ENCODE data around the gene DIABLO. TPM values are rescaled to one million over a fixed set of nuclear protein-coding genes. Genes with fewer than 3 reads are reported as not detected.

The DIABLO gene
- total RNA-seq, 1 experiment from 2014 or later = 74.6 TPM

- TF ChIP-seq, protein P1, sequence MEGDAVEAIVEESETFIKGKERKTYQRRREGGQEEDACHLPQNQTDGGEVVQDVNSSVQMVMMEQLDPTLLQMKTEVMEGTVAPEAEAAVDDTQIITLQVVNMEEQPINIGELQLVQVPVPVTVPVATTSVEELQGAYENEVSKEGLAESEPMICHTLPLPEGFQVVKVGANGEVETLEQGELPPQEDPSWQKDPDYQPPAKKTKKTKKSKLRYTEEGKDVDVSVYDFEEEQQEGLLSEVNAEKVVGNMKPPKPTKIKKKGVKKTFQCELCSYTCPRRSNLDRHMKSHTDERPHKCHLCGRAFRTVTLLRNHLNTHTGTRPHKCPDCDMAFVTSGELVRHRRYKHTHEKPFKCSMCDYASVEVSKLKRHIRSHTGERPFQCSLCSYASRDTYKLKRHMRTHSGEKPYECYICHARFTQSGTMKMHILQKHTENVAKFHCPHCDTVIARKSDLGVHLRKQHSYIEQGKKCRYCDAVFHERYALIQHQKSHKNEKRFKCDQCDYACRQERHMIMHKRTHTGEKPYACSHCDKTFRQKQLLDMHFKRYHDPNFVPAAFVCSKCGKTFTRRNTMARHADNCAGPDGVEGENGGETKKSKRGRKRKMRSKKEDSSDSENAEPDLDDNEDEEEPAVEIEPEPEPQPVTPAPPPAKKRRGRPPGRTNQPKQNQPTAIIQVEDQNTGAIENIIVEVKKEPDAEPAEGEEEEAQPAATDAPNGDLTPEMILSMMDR (conservative IDR thresholded peaks at IDR 0.05) = no peak
- no peak overlapping the region for H2AFZ ChIP-seq (ENCODE audit: low read length)
- no peak overlapping the region for H3K23ac ChIP-seq (ENCODE audit: insufficient read length, low read depth, low read length)
- peaks cover 15 to 21% of the 10 kb centered on the region in 2 experiments for H3K4me1 Mint-ChIP-seq
- H2AK5ac ChIP-seq (ENCODE audit: insufficient read length, low read length) = no peak overlapping the region
- no peaks in the 10 kb centered on the region for H4K20me1 ChIP-seq (ENCODE audit: control insufficient read depth, insufficient read depth, insufficient read length)
- no peak overlapping the region for H2BK20ac ChIP-seq (ENCODE audit: low read depth, low read length, poor library complexity, severe bottlenecking)
- peaks cover 57% of the 10 kb centered on the region for H3K27me3 Mint-ChIP-seq (ENCODE audit: low read depth)
- no peak overlapping the region for H3K27ac ChIP-seq (ENCODE audit: insufficient read length, low read depth, low read length)
- H2BK15ac ChIP-seq (ENCODE audit: low read depth, low read length) = no peak overlapping the region
- H4K5ac ChIP-seq (ENCODE audit: insufficient read length, low read depth, low read length) = no peak overlapping the region
- no peaks in the 10 kb centered on the region for H3K79me1 ChIP-seq (ENCODE audit: insufficient read depth, low read depth, low read length, poor library complexity, severe bottlenecking)
- H3K18ac ChIP-seq (ENCODE audit: insufficient read length, low read depth, low read length) = no peak overlapping the region
- H4K8ac ChIP-seq (replicated peaks; ENCODE audit: insufficient read length, low read depth, low read length) = no peak overlapping the region
- no peak overlapping the region for H3K4me2 ChIP-seq (ENCODE audit: insufficient read depth, insufficient read length, low read length)
- no peaks in the 10 kb centered on the region; a peak in 1 of 7 replicates for H3K36me3 Mint-ChIP-seq (ENCODE audit: insufficient read depth in 1 of 3, low read depth in 3 of 3)
- no peaks in the 10 kb centered on the region for H3K9me3 ChIP-seq (ENCODE audit: control insufficient read depth, low read depth, low read length)
- no peak overlapping the region for H2BK120ac ChIP-seq (ENCODE audit: low read depth, low read length, poor library complexity, severe bottlenecking)
- peaks cover 4% of the 10 kb centered on the region; the same call in 1 of the 2 replicates for H3K27me3 ChIP-seq (ENCODE audit: insufficient read depth, low read length)
- H2BK5ac ChIP-seq (ENCODE audit: insufficient read length, low read length) = no peak overlapping the region
- no peak overlapping the region for H3K27ac Mint-ChIP-seq
- no peaks in the 10 kb centered on the region for H3K79me2 ChIP-seq (ENCODE audit: insufficient read depth, low read length)
- H3K4me3 Mint-ChIP-seq = no peak overlapping the region
- WGBS (ENCODE audit: extremely low coverage, insufficient read length, low lambda C conversion rate) = no CpG with 5 or more reads among the region's 6 CpGs
- H3K9me3 Mint-ChIP-seq = no peaks in the 10 kb centered on the region
- no peaks in the 10 kb centered on the region; the same call in 1 of the 2 replicates for H3K4me1 ChIP-seq (ENCODE audit: insufficient read depth, low read length)
- no peak overlapping the region for H3K56ac ChIP-seq (ENCODE audit: insufficient read length, low read depth, low read length)
- no peak overlapping the region for H3K4ac ChIP-seq (ENCODE audit: low read depth, low read length)
- no peak overlapping the region for H2BK12ac ChIP-seq (ENCODE audit: insufficient read length, low read depth, low read length)
- H3K23me2 ChIP-seq (ENCODE audit: insufficient read length, low read depth, low read length, poor library complexity, severe bottlenecking) = peaks cover 7% of the 10 kb centered on the region
- H3K14ac ChIP-seq (ENCODE audit: insufficient read depth, low read length) = no peak overlapping the region
- H4K91ac ChIP-seq (ENCODE audit: insufficient read length, low read depth, low read length) = no peak overlapping the region
- no peak overlapping the region for H3T11ph ChIP-seq (ENCODE audit: low read length)
- no peak for DNase-seq
- no peak overlapping the region for H3K9ac ChIP-seq (ENCODE audit: extremely low read depth, insufficient read length, low read length)
Measured at GRCh38 chr12:122202017-122202416, 23.8 kb downstream of the DIABLO start.
